GM12891 (cell line): ENCODE results near the gene LRPPRC. TPM values are rescaled to one million over a fixed set of nuclear protein-coding genes. Genes with fewer than 3 reads are reported as not detected.
"Not testable (repeated sequence)": the region's sequence is repeated elsewhere in the genome, so short reads cannot be mapped to it uniquely, and the experiment has no call there.

Source experiments
- DNase-seq: peaks from one replicate; pipeline ENCODE4 v3.0.0; 2011; ENCODE audit warnings: low spot score; ENCODE audit not compliant: insufficient read length
- FAIRE-seq: peaks from 2 replicates; lab custom pipeline; 2011; peaks lifted over from hg19 to GRCh38; lab: Jason Lieb, UNC
- PAX5 ChIP-seq: IDR thresholded peaks from 2 replicates; pipeline ENCODE4 v1.6.1; 2011; ENCODE audit warnings: low read length, moderate library complexity, mild to moderate bottlenecking; ENCODE audit not compliant: insufficient read depth, severe bottlenecking
- POLR2A ChIP-seq: IDR thresholded peaks from 2 replicates; pipeline ENCODE4 v1.6.1; 2011; ENCODE audit warnings: low read depth, low read length, control low read depth
- POLR2AphosphoS5 ChIP-seq: IDR thresholded peaks from 2 replicates; pipeline ENCODE4 v1.6.1; 2011; ENCODE audit warnings: low read depth, low read length, control low read depth
- POU2F2 ChIP-seq: IDR thresholded peaks from 2 replicates; pipeline ENCODE4 v1.6.1; 2011; ENCODE audit warnings: low read depth, mild to moderate bottlenecking, control low read depth, low read length, moderate library complexity
- SPI1 ChIP-seq: IDR thresholded peaks from 2 replicates; pipeline ENCODE4 v1.6.1; 2011; ENCODE audit warnings: low read depth, low read length, control low read depth
- TAF1 ChIP-seq: IDR thresholded peaks from 2 replicates; pipeline ENCODE4 v1.6.1; 2011; ENCODE audit warnings: low read depth, low read length, control low read depth
- polyA plus RNA-seq: library from polyadenylated mRNA; unstranded; fragments of >200 nt; gene quantifications from one replicate; pipeline ENCODE4 v1.2.1, GENCODE V29; 2012; ENCODE audit warnings: low read depth, missing spikeins, inconsistent platforms; ENCODE audit not compliant: missing spikeins

LRPPRC gene
- polyA plus RNA-seq: 54.3 TPM

DNA sequence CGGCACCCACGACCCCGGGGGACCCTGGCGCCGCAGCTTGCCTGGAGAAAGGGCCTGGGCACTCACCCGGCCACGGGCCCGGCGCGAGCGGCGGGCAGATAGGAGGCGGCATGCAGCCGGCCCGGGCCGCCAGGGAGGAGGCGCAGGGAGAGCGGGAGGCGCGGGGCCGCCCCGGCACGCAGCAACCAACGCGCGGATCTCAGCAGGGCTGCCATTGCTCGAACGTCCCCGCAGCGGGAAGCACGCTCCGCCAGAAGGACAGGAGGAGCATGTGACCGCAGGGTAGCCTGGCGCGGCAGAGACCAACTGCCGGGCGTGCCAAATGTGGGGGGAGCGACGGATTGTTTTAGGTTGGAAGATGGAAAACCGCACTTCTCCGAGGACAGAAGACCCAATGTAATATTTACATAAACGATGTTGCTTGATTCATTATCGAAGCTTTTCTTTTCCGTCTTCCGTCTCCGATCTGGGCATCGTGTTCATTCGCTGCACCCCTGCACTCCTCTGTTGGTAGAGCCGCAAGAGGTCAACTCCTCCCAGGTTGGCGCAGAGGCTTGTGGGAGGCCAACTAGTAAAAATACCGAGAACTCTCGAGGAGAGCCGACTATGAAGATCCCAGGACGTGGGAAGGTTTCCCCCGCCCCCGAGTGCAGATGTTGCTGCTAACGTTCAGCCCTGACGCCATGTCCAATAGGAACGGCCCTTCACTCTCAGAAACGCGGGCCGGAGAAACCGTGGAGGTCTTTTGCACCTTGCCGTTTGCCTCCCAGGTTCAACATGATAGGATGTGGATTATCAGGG, at the start of gene LRPPRC:
LRPPRC (minus strand) TSS at position 257 of the 801 bp plus-strand sequence; CDS start at position 215, 42 bp downstream.
- FAIRE-seq (peak; percentile 98), DNase-seq (peak; percentile 88)
- TF ChIP-seq PAX5 (no peak), POLR2AphosphoS5 (peak; percentile 93), TAF1 (peak; percentile 97), SPI1 (no peak), POLR2A (peak; percentile 94), POU2F2 (peak; percentile 86)

DNA sequence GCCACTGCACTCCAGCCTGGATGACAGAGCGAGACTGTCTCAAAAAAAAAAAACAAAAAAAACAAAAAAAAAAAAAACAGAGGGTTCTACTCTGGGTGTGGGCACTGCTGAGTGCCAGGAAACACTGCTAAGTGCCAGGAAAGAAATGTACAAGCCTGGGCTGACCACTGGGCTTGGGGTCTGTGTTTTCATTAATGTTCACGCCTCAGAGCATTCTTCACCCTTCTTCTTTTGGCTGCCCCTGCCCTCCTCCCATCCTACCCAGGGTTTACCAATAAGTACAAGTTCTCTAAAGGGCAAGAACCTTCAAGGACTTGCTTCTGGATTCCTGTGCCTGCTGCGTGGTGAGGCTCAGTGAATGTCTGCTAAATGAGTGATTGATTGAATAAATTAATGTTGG, 49.3 kb upstream of the LRPPRC start:
- no peak for FAIRE-seq
- no peak for DNase-seq
- TF ChIP-seq POLR2A (no peak), TAF1 (no peak), PAX5 (no peak)

GRCh38 chr2:44044281-44044720, 48.5 kb upstream of the LRPPRC start:
- TF ChIP-seq POU2F2 (no peak), POLR2AphosphoS5 (no peak), POLR2A (no peak), TAF1 (no peak), SPI1 (no peak), PAX5 (no peak)
- FAIRE-seq (peak; percentile 95), DNase-seq (peak; percentile 77)

DNA sequence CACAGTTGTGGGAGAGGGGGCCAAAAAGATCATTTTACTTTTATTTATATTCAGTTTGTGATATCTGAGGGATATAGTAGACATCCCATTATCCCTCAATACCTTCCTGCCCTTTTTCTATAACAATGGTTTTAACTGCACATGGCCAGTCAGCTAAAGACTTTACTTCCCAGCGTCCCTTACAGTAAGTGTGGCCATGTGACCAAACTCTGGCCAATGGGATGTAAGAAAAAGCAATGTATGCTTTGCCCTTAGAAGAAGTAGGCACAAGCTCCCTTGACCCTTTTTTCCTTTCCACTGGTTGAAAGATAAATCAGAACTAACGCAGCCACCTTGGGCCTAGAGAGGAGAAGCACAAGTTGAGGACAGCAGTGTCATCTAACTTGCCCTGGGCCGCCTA, 44.6 kb upstream of the LRPPRC start:
- no peak for DNase-seq
- FAIRE-seq: no peak
- TF ChIP-seq TAF1 (no peak), SPI1 (no peak), PAX5 (no peak)

DNA sequence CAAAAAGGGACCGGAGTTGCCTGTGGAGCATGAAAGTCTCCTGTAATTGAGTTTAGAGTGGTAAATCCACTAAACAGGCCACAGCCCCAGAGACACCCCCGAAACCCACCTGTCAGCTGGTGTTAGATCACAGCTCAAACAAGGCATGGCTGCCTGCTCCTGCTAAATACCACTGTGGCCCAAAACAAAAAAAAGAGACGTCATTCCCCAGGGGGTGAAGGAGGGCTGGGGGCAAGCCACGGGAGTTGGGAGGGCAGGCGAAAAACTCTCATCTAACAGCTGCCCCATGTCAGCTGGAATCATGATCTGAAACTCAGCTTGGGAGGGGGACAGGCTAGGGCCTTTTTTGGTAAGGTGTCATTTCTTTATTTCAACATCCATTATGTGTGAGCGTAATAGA, 42.5 kb upstream of the LRPPRC start:
- no peak for TF ChIP-seq POLR2A
- TF ChIP-seq PAX5: no peak
- no peak for TF ChIP-seq SPI1
- no peak for TF ChIP-seq TAF1
- TF ChIP-seq POLR2AphosphoS5: no peak
- TF ChIP-seq POU2F2: no peak
- FAIRE-seq (no peak), DNase-seq (no peak)

DNA sequence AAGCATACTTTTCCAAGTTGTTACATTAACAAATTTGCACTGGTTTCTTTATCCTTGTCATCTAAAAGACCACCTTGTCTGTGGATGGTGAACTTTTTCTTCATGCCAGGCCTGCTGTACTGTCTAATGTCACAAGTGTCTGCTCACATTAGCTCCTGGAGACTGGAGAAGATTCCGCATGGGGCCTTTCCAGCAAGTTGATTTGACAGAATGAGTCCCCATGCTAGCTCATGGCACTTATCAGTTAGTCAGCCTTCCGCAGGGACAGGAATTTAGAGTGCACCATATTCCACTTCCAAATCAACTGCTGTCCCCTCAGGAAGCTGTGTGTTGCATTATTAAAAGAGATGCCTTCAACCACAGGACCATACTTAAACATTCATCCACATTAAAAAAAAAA, 41.4 kb upstream of the LRPPRC start:
- FAIRE-seq (no peak), DNase-seq (no peak)
- TF ChIP-seq SPI1 (no peak), POU2F2 (no peak)

GRCh38 chr2:44033947-44034346, 38.2 kb upstream of the LRPPRC start:
- FAIRE-seq: no peak
- no peak for TF ChIP-seq SPI1
- no peak for TF ChIP-seq POU2F2
- TF ChIP-seq TAF1: no peak
- TF ChIP-seq POLR2A: no peak
- TF ChIP-seq POLR2AphosphoS5: no peak
- no peak for TF ChIP-seq PAX5
- DNase-seq: no peak

DNA sequence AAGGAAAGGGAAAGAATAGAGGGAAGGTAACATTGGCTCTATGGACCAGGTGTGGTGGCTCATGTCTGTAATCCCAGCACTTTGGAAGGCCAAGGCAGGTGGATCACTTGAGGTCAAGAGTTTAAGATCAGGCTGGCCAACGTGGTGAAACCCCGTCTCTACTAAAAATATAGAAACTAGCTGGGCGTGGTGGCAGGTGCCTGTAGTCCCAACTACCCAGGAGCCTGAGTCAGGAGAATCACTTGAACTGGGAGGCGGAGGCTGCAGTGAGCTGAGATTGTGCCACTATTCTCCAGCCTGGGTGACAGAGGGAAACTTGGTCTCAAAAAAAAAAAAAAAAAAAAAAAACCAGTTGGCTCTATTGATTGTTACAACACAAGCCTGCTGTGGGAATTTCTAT, 31.3 kb upstream of the LRPPRC start:
- FAIRE-seq, DNase-seq: not testable (repeated sequence)

GRCh38 chr2:44016282-44016681, 20.5 kb upstream of the LRPPRC start:
- DNase-seq: no peak
- TF ChIP-seq POLR2A (no peak), TAF1 (no peak), PAX5 (no peak), POU2F2 (no peak), POLR2AphosphoS5 (no peak), SPI1 (no peak)
- no peak for FAIRE-seq

- no peak for DNase-seq
- no peak for FAIRE-seq
- TF ChIP-seq PAX5 (no peak), POLR2AphosphoS5 (no peak), POLR2A (no peak), SPI1 (no peak), TAF1 (no peak), POU2F2 (no peak)
These were observed 19.4 kb upstream of the LRPPRC start for GRCh38 chr2:44015239-44015638.

GRCh38 chr2:44013205-44013604, 17.4 kb upstream of the LRPPRC start:
- FAIRE-seq, DNase-seq: not testable (repeated sequence)
